ENCODE data around the gene ZMIZ1.

DNA sequence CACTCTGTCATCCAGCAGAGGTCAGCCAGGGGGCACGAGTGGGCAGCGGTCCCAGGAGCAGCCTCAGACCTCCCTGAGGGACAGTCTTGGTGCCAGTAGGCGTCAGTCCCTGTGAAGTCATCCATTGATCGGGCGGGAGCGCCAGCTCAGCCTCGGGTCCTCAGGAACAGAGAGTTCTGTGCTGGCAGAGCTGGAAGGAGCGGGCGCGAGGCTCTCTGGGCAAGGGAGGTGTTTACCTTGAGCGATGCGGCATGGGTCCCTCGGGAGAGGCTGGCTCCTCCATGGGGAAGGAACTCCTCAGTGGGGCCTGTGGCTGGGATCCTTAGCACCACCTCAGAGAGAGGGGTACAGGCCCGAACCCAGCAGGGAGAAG, 177.4 kb downstream of the ZMIZ1 start:
- TF ChIP-seq CTCF (IDR thresholded peaks at IDR 0.05): no peak
- no peak for TF ChIP-seq ZFX (IDR thresholded peaks at IDR 0.05; ENCODE audit: borderline replicate concordance)
